Hepatocyte (in vitro differentiated cells): ENCODE measurements around the gene PIGBOS1.

Source experiments
- EZH2phosphoT487 ChIP-seq: fragments of 200-600 bp; sonication (generic); IDR thresholded peaks from one replicate; pipeline ENCODE4 v1.6.1; 2018; ENCODE audit warnings: antibody characterized with exemption, mild to moderate bottlenecking, low read depth, moderate library complexity; ENCODE audit not compliant: unreplicated experiment, severe bottlenecking
- TF ChIP-seq, protein P1 (sequence below): fragments of 200-600 bp; sonication (generic); IDR thresholded peaks from 2 replicates; pipeline ENCODE4 v1.5.1; 2016; ENCODE audit warnings: antibody characterized with exemption, mild to moderate bottlenecking; ENCODE audit not compliant: poor library complexity

DNA sequence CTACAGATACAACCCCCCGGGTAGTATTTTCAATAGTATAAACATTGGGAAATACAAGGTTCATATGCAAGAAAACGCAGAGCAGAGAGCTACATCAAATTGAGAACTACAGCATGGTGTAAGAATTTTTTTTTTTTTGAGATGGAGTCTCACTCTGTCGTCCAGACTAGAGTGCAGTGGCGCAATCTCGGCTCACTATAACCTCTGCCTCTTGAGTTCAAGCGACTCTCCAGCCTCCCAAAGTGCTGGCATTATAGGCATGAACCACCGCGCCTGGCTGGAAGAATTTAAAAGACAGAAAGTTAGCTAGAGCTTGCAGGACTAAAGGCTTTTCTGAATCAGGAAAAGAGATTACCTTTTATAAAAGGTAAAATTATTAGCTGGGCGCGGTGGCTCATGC, 42.1 kb upstream of the PIGBOS1 start:
- TF ChIP-seq, protein P1, sequence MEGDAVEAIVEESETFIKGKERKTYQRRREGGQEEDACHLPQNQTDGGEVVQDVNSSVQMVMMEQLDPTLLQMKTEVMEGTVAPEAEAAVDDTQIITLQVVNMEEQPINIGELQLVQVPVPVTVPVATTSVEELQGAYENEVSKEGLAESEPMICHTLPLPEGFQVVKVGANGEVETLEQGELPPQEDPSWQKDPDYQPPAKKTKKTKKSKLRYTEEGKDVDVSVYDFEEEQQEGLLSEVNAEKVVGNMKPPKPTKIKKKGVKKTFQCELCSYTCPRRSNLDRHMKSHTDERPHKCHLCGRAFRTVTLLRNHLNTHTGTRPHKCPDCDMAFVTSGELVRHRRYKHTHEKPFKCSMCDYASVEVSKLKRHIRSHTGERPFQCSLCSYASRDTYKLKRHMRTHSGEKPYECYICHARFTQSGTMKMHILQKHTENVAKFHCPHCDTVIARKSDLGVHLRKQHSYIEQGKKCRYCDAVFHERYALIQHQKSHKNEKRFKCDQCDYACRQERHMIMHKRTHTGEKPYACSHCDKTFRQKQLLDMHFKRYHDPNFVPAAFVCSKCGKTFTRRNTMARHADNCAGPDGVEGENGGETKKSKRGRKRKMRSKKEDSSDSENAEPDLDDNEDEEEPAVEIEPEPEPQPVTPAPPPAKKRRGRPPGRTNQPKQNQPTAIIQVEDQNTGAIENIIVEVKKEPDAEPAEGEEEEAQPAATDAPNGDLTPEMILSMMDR, result no peak
- no peak for TF ChIP-seq EZH2phosphoT487
